ENCODE measurements around the gene LILRA1. TPM values are rescaled to one million over a fixed set of nuclear protein-coding genes. Genes with fewer than 3 reads are reported as not detected.

The LILRA1 gene
- total and polyA plus RNA-seq, 9 of the 15 experiments (the other 6 are each of a cell fraction or from before 2014, with no cell fraction given): not detected

Small RNA genes within 50 kb of the gene (microRNA-seq; reads per million reads assigned to microRNA genes)
- not detected for gene MIR8061 (ENCODE audit: borderline microRNAs expressed)

Small RNA genes within 50 kb of the gene (small RNA-seq; reads per million reads assigned to genes)
- not detected for gene AC245036.2
- gene AC245036.3: not detected
- not detected for gene MIR8061

Other genes with a start within 250 kb of the LILRA1 start
Only the 7 nearest of the 15 such genes appear.
- gene LENG9, start 129.9 kb upstream of the LILRA1 start, total RNA-seq (2014; rRNA removed): 0.64 and 1.6 TPM in 2 replicates
- 0.10 TPM in 1 of 2 replicates, not detected in the other for gene LENG9, start 129.9 kb upstream of the LILRA1 start, total RNA-seq (2014; rRNA removed; fragmentation: Illumina TruSeq; extraction: Trizol)
- 0.38 and 0.43 TPM in 2 replicates for gene LENG9, start 129.9 kb upstream of the LILRA1 start, total RNA-seq (2015; rRNA removed; fragmentation: Illumina TruSeq; extraction: Trizol)
- gene LENG9, start 129.9 kb upstream of the LILRA1 start, total RNA-seq (2021): 0.58 and 0.74 TPM in 2 replicates
- gene LENG9, start 129.9 kb upstream of the LILRA1 start, polyA plus RNA-seq (2011; rRNA removed): 0.11 and 0.12 TPM in 2 replicates
- gene LENG9, start 129.9 kb upstream of the LILRA1 start, polyA plus RNA-seq (2014; fragmentation: Illumina TruSeq; extraction: Trizol): 0.06 and 0.28 TPM in 2 replicates
- gene LENG9, start 129.9 kb upstream of the LILRA1 start, polyA plus RNA-seq (2014; fragmentation: Nextera tagmentation; extraction: Ambion mirVana): under 1 TPM; 0.23 to 0.34 TPM
- 0.15 and 0.32 TPM in 2 replicates for gene LENG9, start 129.9 kb upstream of the LILRA1 start, polyA plus RNA-seq (2014; rRNA removed)
- gene CDC42EP5, start 120.3 kb upstream of the LILRA1 start, total RNA-seq (2014; rRNA removed): not detected in 2 replicates
- not detected in 2 replicates for gene CDC42EP5, start 120.3 kb upstream of the LILRA1 start, total RNA-seq (2014; rRNA removed; fragmentation: Illumina TruSeq; extraction: Trizol)
- gene CDC42EP5, start 120.3 kb upstream of the LILRA1 start, total RNA-seq (2015; rRNA removed; fragmentation: Illumina TruSeq; extraction: Trizol): not detected in 2 replicates
- gene CDC42EP5, start 120.3 kb upstream of the LILRA1 start, total RNA-seq (2021): 0.29 and 0.38 TPM in 2 replicates
- gene CDC42EP5, start 120.3 kb upstream of the LILRA1 start, polyA plus RNA-seq (2011; rRNA removed): 0.09 and 0.15 TPM in 2 replicates
- not detected in 2 replicates for gene CDC42EP5, start 120.3 kb upstream of the LILRA1 start, polyA plus RNA-seq (2014; fragmentation: Illumina TruSeq; extraction: Trizol)
- not detected for gene CDC42EP5, start 120.3 kb upstream of the LILRA1 start, polyA plus RNA-seq (2014; fragmentation: Nextera tagmentation; extraction: Ambion mirVana)
- gene CDC42EP5, start 120.3 kb upstream of the LILRA1 start, polyA plus RNA-seq (2014; rRNA removed): 0.96 TPM in 1 of 2 replicates, not detected in the other
- not detected in 2 replicates for gene LAIR2, start 90.8 kb upstream of the LILRA1 start, total RNA-seq (2014; rRNA removed)
- gene LAIR2, start 90.8 kb upstream of the LILRA1 start, total RNA-seq (2014; rRNA removed; fragmentation: Illumina TruSeq; extraction: Trizol): not detected in 2 replicates
- not detected in 2 replicates for gene LAIR2, start 90.8 kb upstream of the LILRA1 start, total RNA-seq (2015; rRNA removed; fragmentation: Illumina TruSeq; extraction: Trizol)
- gene LAIR2, start 90.8 kb upstream of the LILRA1 start, total RNA-seq (2021): 0.34 TPM in 1 of 2 replicates, not detected in the other
- gene LAIR2, start 90.8 kb upstream of the LILRA1 start, polyA plus RNA-seq (2011; rRNA removed): not detected in 2 replicates
- not detected in 2 replicates for gene LAIR2, start 90.8 kb upstream of the LILRA1 start, polyA plus RNA-seq (2014; fragmentation: Illumina TruSeq; extraction: Trizol)
- not detected for gene LAIR2, start 90.8 kb upstream of the LILRA1 start, polyA plus RNA-seq (2014; fragmentation: Nextera tagmentation; extraction: Ambion mirVana)
- not detected in 2 replicates for gene LAIR2, start 90.8 kb upstream of the LILRA1 start, polyA plus RNA-seq (2014; rRNA removed)
- 0.54 and 0.86 TPM in 2 replicates for gene LILRA2, start 19.8 kb upstream of the LILRA1 start, total RNA-seq (2014; rRNA removed)
- gene LILRA2, start 19.8 kb upstream of the LILRA1 start, total RNA-seq (2014; rRNA removed; fragmentation: Illumina TruSeq; extraction: Trizol): 0.77 and 0.91 TPM in 2 replicates
- 1.2 and 2.0 TPM in 2 replicates for gene LILRA2, start 19.8 kb upstream of the LILRA1 start, total RNA-seq (2015; rRNA removed; fragmentation: Illumina TruSeq; extraction: Trizol)
- 2.1 TPM in 2 replicates for gene LILRA2, start 19.8 kb upstream of the LILRA1 start, total RNA-seq (2021)
- gene LILRA2, start 19.8 kb upstream of the LILRA1 start, polyA plus RNA-seq (2011; rRNA removed): 0.96 and 1.3 TPM in 2 replicates
- 1.7 and 1.8 TPM in 2 replicates for gene LILRA2, start 19.8 kb upstream of the LILRA1 start, polyA plus RNA-seq (2014; fragmentation: Illumina TruSeq; extraction: Trizol)
- under 1 TPM; 0.32 to 0.46 TPM for gene LILRA2, start 19.8 kb upstream of the LILRA1 start, polyA plus RNA-seq (2014; fragmentation: Nextera tagmentation; extraction: Ambion mirVana)
- gene LILRA2, start 19.8 kb upstream of the LILRA1 start, polyA plus RNA-seq (2014; rRNA removed): 1.5 and 1.8 TPM in 2 replicates
- not detected in 2 replicates for gene LILRB1, start 36.9 kb downstream of the LILRA1 start, total RNA-seq (2014; rRNA removed)
- not detected in 2 replicates for gene LILRB1, start 36.9 kb downstream of the LILRA1 start, total RNA-seq (2014; rRNA removed; fragmentation: Illumina TruSeq; extraction: Trizol)
- not detected in 2 replicates for gene LILRB1, start 36.9 kb downstream of the LILRA1 start, total RNA-seq (2015; rRNA removed; fragmentation: Illumina TruSeq; extraction: Trizol)
- not detected in 2 replicates for gene LILRB1, start 36.9 kb downstream of the LILRA1 start, total RNA-seq (2021)
- gene LILRB1, start 36.9 kb downstream of the LILRA1 start, polyA plus RNA-seq (2011; rRNA removed): not detected in 2 replicates
- not detected in 2 replicates for gene LILRB1, start 36.9 kb downstream of the LILRA1 start, polyA plus RNA-seq (2014; fragmentation: Illumina TruSeq; extraction: Trizol)
- gene LILRB1, start 36.9 kb downstream of the LILRA1 start, polyA plus RNA-seq (2014; fragmentation: Nextera tagmentation; extraction: Ambion mirVana): not detected
- gene LILRB1, start 36.9 kb downstream of the LILRA1 start, polyA plus RNA-seq (2014; rRNA removed): not detected in 2 replicates
- gene LILRB4, start 69.4 kb downstream of the LILRA1 start, total RNA-seq (2014; rRNA removed): not detected in 2 replicates
- not detected in 2 replicates for gene LILRB4, start 69.4 kb downstream of the LILRA1 start, total RNA-seq (2014; rRNA removed; fragmentation: Illumina TruSeq; extraction: Trizol)
- not detected in 2 replicates for gene LILRB4, start 69.4 kb downstream of the LILRA1 start, total RNA-seq (2015; rRNA removed; fragmentation: Illumina TruSeq; extraction: Trizol)
- not detected in 2 replicates for gene LILRB4, start 69.4 kb downstream of the LILRA1 start, total RNA-seq (2021)
- not detected in 2 replicates for gene LILRB4, start 69.4 kb downstream of the LILRA1 start, polyA plus RNA-seq (2011; rRNA removed)
- gene LILRB4, start 69.4 kb downstream of the LILRA1 start, polyA plus RNA-seq (2014; fragmentation: Illumina TruSeq; extraction: Trizol): not detected in 2 replicates
- not detected for gene LILRB4, start 69.4 kb downstream of the LILRA1 start, polyA plus RNA-seq (2014; fragmentation: Nextera tagmentation; extraction: Ambion mirVana)
- gene LILRB4, start 69.4 kb downstream of the LILRA1 start, polyA plus RNA-seq (2014; rRNA removed): not detected in 2 replicates
- not detected in 2 replicates for gene KIR3DL3, start 130.8 kb downstream of the LILRA1 start, total RNA-seq (2014; rRNA removed)
- gene KIR3DL3, start 130.8 kb downstream of the LILRA1 start, total RNA-seq (2014; rRNA removed; fragmentation: Illumina TruSeq; extraction: Trizol): not detected in 2 replicates
- gene KIR3DL3, start 130.8 kb downstream of the LILRA1 start, total RNA-seq (2015; rRNA removed; fragmentation: Illumina TruSeq; extraction: Trizol): not detected in 2 replicates
- gene KIR3DL3, start 130.8 kb downstream of the LILRA1 start, total RNA-seq (2021): not detected in 2 replicates
- not detected in 2 replicates for gene KIR3DL3, start 130.8 kb downstream of the LILRA1 start, polyA plus RNA-seq (2011; rRNA removed)
- not detected in 2 replicates for gene KIR3DL3, start 130.8 kb downstream of the LILRA1 start, polyA plus RNA-seq (2014; fragmentation: Illumina TruSeq; extraction: Trizol)
- gene KIR3DL3, start 130.8 kb downstream of the LILRA1 start, polyA plus RNA-seq (2014; fragmentation: Nextera tagmentation; extraction: Ambion mirVana): under 1 TPM in 1 of 2 experiments, not detected in 1; 0.11 TPM
- gene KIR3DL3, start 130.8 kb downstream of the LILRA1 start, polyA plus RNA-seq (2014; rRNA removed): not detected in 2 replicates

All from K562 (cell line).